HCT116 (cell line): ENCODE measurements around the gene POLD2. TPM values are rescaled to one million over a fixed set of nuclear protein-coding genes. Genes with fewer than 3 reads are reported as not detected.

Source experiments
- ATAC-seq: fragments of 200-7000 bp; cut with Tn5 transposase; 2 replicates; pipeline ENCODE4 v1.9.1; 2020; ENCODE audit warnings: mild to moderate bottlenecking, moderate library complexity
- BruUV-seq: library from RNA; stranded (reverse); fragments of 400-500 nt; replicated peaks from 2 replicates; lab custom pipeline; 2021; lab: Mats Ljungman, UMichigan
- CTCF ChIA-PET: fragments of 300-600 bp; sonication (Branson Sonifier 250); formaldehyde crosslinking; loops from one replicate; lab custom pipeline; 2021; ENCODE audit warnings: antibody characterized with exemption; lab: Charles Lee
- POLR2A ChIA-PET: fragments of 300-600, 350-600 bp; sonication (Branson Sonifier 250); formaldehyde crosslinking; loops from one replicate; lab custom pipeline; 2021; ENCODE audit warnings: antibody characterized with exemption; lab: Charles Lee
- RAD21 ChIA-PET, 2 experiments: fragments of 300-600 bp; sonication (Branson Sonifier 250); formaldehyde crosslinking; loops; one replicate each; lab custom pipeline; 2023; ENCODE audit warnings: low total read pairs in 2 of 2; ENCODE audit not compliant: uncharacterized antibody in 2 of 2, unreplicated experiment in 2 of 2, low non-redundant PET in 1 of 2; lab: Charles Lee
- DNase-seq: peaks from one replicate; pipeline ENCODE4 v3.0.0-alpha.2; 2010; ENCODE audit warnings: low read depth, low spot score
- H2AFZ ChIP-seq: fragments of 200-600 bp; shearing (Covaris generic), sonication (generic); 2 replicates; pipeline ENCODE4 v1.6.1; 2017; ENCODE audit warnings: low read depth, mixed run types, mixed read lengths, antibody characterized with exemption, low read length; ENCODE audit not compliant: poor library complexity, severe bottlenecking
- H3K27ac ChIP-seq: 2 replicates; pipeline ENCODE4 v1.5.1; 2012; ENCODE audit warnings: low read depth, low read length
- H3K27me3 ChIP-seq: fragments of 200-600 bp; sonication (generic); 2 replicates; pipeline ENCODE4 v1.6.1; 2016; ENCODE audit warnings: mixed run types, low read length, mixed read lengths; ENCODE audit not compliant: insufficient read depth
- H3K36me3 ChIP-seq, 2 experiments: fragments of 200-500 bp in 1 of 2; fragments of 200-600 bp in 1 of 2; sonication (Bioruptor generic) in 1 of 2; sonication (generic) in 1 of 2; 2 replicates each; pipeline versions ENCODE4 v1.5.1 to v1.6.1; 2014 to 2016; ENCODE audit warnings: low read length in 2 of 2, inconsistent platforms in 1 of 2, mixed read lengths in 1 of 2, mixed run types in 1 of 2; ENCODE audit not compliant: insufficient read depth in 2 of 2, control insufficient read depth in 1 of 2
- H3K4me1 ChIP-seq, 2 experiments: fragments of 200-600 bp in 1 of 2; sonication (generic) in 1 of 2; 2 replicates each; pipeline versions ENCODE4 v1.5.1 to v1.6.1; 2012 to 2017; ENCODE audit warnings: low read length in 2 of 2, inconsistent platforms in 1 of 2, mild to moderate bottlenecking in 1 of 2, mixed read lengths in 1 of 2, mixed run types in 1 of 2, moderate library complexity in 1 of 2; ENCODE audit not compliant: insufficient read depth in 2 of 2, control insufficient read depth in 1 of 2
- H3K4me2 ChIP-seq: fragments of 200-600 bp; sonication (generic); 2 replicates; pipeline ENCODE4 v1.6.1; 2017; ENCODE audit warnings: mixed run types, low read length, mixed read lengths
- H3K4me3 ChIP-seq, 2 experiments: fragments of 200-600 bp in 1 of 2; sonication (generic) in 1 of 2; replicated peaks in 1 of 2; 2 replicates each; pipeline ENCODE4 v1.5.1; 2011 to 2016; ENCODE audit warnings: low read length in 2 of 2, control low read depth in 1 of 2, low read depth in 1 of 2, mild to moderate bottlenecking in 1 of 2, mixed read lengths in 1 of 2, mixed run types in 1 of 2
- H3K79me2 ChIP-seq: fragments of 200-600 bp; sonication (generic); 2 replicates; pipeline ENCODE4 v1.6.1; 2017; ENCODE audit warnings: mild to moderate bottlenecking, mixed run types, low read length, moderate library complexity, mixed read lengths; ENCODE audit not compliant: insufficient read depth
- H3K9ac ChIP-seq: fragments of 200-600 bp; sonication (generic); 2 replicates; pipeline ENCODE4 v1.6.1; 2016; ENCODE audit warnings: low read length, mixed read lengths
- H3K9me2 ChIP-seq: fragments of 200-600 bp; sonication (generic), shearing (Covaris generic); 2 replicates; pipeline ENCODE4 v1.6.1; 2017; ENCODE audit warnings: mixed run types, mild to moderate bottlenecking, moderate library complexity; ENCODE audit not compliant: insufficient read depth
- H3K9me3 ChIP-seq, 2 experiments: fragments of 200-500 bp in 1 of 2; fragments of 200-600 bp in 1 of 2; sonication (Bioruptor generic) in 1 of 2; sonication (generic) in 1 of 2; 2 replicates each; pipeline ENCODE4 v1.6.1; 2014 to 2017; ENCODE audit warnings: low read length in 2 of 2, mixed read lengths in 2 of 2, inconsistent platforms in 1 of 2, low read depth in 1 of 2, mild to moderate bottlenecking in 1 of 2, mixed run types in 1 of 2, moderate library complexity in 1 of 2; ENCODE audit not compliant: control insufficient read depth in 1 of 2, insufficient read depth in 1 of 2
- H4K20me1 ChIP-seq: fragments of 200-600 bp; sonication (generic), shearing (Covaris generic); 2 replicates; pipeline ENCODE4 v1.6.1; 2017; ENCODE audit warnings: mixed run types, mild to moderate bottlenecking, moderate library complexity; ENCODE audit not compliant: insufficient read depth
- CBX3 ChIP-seq: IDR thresholded peaks from 2 replicates; pipeline ENCODE4 v1.6.1; 2012; ENCODE audit warnings: low read depth
- CEBPB ChIP-seq: IDR thresholded peaks from 2 replicates; pipeline ENCODE4 v1.6.1; 2012; ENCODE audit warnings: low read depth
- EGR1 ChIP-seq: IDR thresholded peaks from 2 replicates; pipeline ENCODE4 v1.6.1; 2012; ENCODE audit warnings: low read depth
- ELF1 ChIP-seq: IDR thresholded peaks from 2 replicates; pipeline ENCODE4 v1.6.1; 2012; ENCODE audit warnings: low read depth, borderline replicate concordance
- EZH2 ChIP-seq: fragments of 200-600 bp; sonication (generic); IDR thresholded peaks from 2 replicates; pipeline ENCODE4 v1.6.1; 2017; ENCODE audit warnings: antibody characterized with exemption, mixed run types
- EZH2phosphoT487 ChIP-seq: fragments of 200-600 bp; IDR thresholded peaks from 2 replicates; pipeline ENCODE4 v1.6.1; 2018; ENCODE audit warnings: antibody characterized with exemption, borderline replicate concordance
- FOSL1 ChIP-seq: IDR thresholded peaks from 2 replicates; pipeline ENCODE4 v1.6.1; 2012; ENCODE audit warnings: low read depth
- POLR2A ChIP-seq: IDR thresholded peaks from 2 replicates; pipeline ENCODE4 v1.7.0; 2011; ENCODE audit warnings: borderline replicate concordance; ENCODE audit not compliant: insufficient read depth, insufficient read length; ENCODE audit errors: extremely low read depth
- POLR2AphosphoS5 ChIP-seq: IDR thresholded peaks from 2 replicates; pipeline ENCODE4 v1.6.1; 2011; ENCODE audit warnings: mild to moderate bottlenecking, low read depth, low read length, moderate library complexity
- SIN3A ChIP-seq: IDR thresholded peaks from 2 replicates; pipeline ENCODE4 v1.6.1; 2012; ENCODE audit warnings: low read depth
- SP1 ChIP-seq: IDR thresholded peaks from 2 replicates; pipeline ENCODE4 v1.6.1; 2012; ENCODE audit warnings: low read depth
- SRF ChIP-seq: IDR thresholded peaks from 2 replicates; pipeline ENCODE4 v1.6.1; 2012; ENCODE audit warnings: low read depth
- YY1 ChIP-seq: IDR thresholded peaks from 2 replicates; pipeline ENCODE4 v1.6.1; 2011; ENCODE audit warnings: low read length, low read depth, moderate library complexity, mild to moderate bottlenecking; ENCODE audit not compliant: insufficient replicate concordance; ENCODE audit errors: extremely low read depth
- ZFX ChIP-seq: fragments of 450-650 bp; IDR thresholded peaks from 2 replicates; pipeline ENCODE4 v1.6.1; 2017
- intact Hi-C: fragments of 100-400 bp; cut with micrococcal nuclease; formaldehyde crosslinking; loops from 2 replicates; pipeline ENCODE4 v1.10.0; 2022
- total RNA-seq: library from RNA; stranded (reverse); gene quantifications from one replicate; pipeline ENCODE4 v1.2.1, GENCODE V29; 2021; ENCODE audit not compliant: unreplicated experiment
- TF ChIP-seq, protein P1 (sequence below): IDR thresholded peaks from 2 replicates; pipeline ENCODE4 v1.6.1; 2012; ENCODE audit warnings: low read depth
- TF ChIP-seq, protein P2 (sequence below): IDR thresholded peaks from 2 replicates; pipeline ENCODE4 v1.6.1; 2011; ENCODE audit warnings: mild to moderate bottlenecking, low read length, moderate library complexity; ENCODE audit not compliant: insufficient replicate concordance; ENCODE audit errors: extremely low read depth
- TF ChIP-seq, protein P3 (sequence below): IDR thresholded peaks from 2 replicates; pipeline ENCODE4 v1.6.1; 2012
- TF ChIP-seq, protein P4 (sequence below), 3 experiments: fragments of 200-600 bp in 1 of 3; sonication (generic) in 1 of 3; IDR thresholded peaks in 2 of 3; conservative IDR thresholded peaks in 1 of 3; 2 replicates each; pipeline ENCODE4 v1.5.1; 2012 to 2017; ENCODE audit warnings: low read depth in 2 of 3, low read length in 2 of 3, antibody characterized with exemption in 1 of 3, borderline replicate concordance in 1 of 3, control low read depth in 1 of 3, mild to moderate bottlenecking in 1 of 3, mixed read lengths in 1 of 3, mixed run types in 1 of 3, moderate library complexity in 1 of 3; ENCODE audit not compliant: insufficient read depth in 1 of 3

The POLD2 gene
- total RNA-seq, 1 experiment from 2014 or later = 237 TPM

DNA sequence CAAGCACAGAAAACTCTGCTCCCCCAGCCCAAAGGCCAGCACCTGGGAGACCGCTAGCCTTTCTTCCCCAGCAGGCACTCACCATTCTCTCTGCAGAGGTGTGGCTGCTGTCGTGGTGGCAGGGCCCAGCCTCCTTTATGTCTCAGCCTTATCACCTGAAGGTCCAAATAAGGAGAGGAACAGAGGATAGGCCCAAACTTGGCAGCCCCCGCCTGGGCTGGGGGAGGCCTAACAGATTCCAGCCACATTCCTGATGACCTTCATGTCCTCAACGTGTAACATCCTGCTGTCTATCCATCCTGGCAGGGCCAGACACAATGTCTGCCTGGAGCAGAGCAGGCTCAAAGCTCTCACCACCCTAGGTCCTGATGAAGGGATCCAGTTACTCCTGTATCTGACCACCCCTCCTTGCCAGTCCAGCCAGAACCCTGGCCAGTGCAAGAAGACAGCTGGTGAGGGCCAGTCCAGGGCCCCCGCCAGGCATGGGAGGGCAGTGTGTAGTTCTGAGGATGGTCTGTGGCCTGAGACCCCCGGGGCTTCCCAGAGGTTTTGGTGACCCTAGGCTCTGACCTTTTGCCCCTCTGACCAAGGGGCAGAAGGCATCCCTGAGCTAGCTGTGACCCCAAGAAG is 18.0 kb upstream of the POLD2 start, which contains the start of gene MYL7:
TSS of gene MYL7 (minus strand) at position 112 of the 630 bp plus-strand sequence. CDS start at position 85, 27 bp downstream.
- CTCF ChIA-PET = interaction anchor here (0.7 kb wide), 1 partner anchor 55 kb away, joined by 3 read pairs; no protein-coding TSS in a partner anchor
- intact Hi-C loops = no loop called here

More for the DNA sequence above, 18.0 kb upstream of the POLD2 start, which contains the start of gene MYL7:
- Histone ChIP-seq H3K4me1 (no peaks in the 10 kb centered on the region), H3K4me3 (no peak within 1 kb of the TSS), H3K9me3 (no peaks in the 10 kb centered on the region), H3K36me3 (no peaks in the 10 kb centered on the region), H3K4me2 (no peak within 1 kb of the TSS), H3K27me3 (no peaks in the 10 kb centered on the region), H4K20me1 (no peaks in the 10 kb centered on the region), H3K27ac (no peak within 1 kb of the TSS), H3K9ac (no peak within 1 kb of the TSS), H2AFZ (no peak within 1 kb of the TSS), H3K9me2 (no peaks in the 10 kb centered on the region), H3K79me2 (no peaks in the 10 kb centered on the region)
- ChIA-PET POLR2A (no interaction called here), RAD21 (no interaction called here)
- ATAC-seq (no peak), DNase-seq (no peak)
- TF ChIP-seq, protein P1, sequence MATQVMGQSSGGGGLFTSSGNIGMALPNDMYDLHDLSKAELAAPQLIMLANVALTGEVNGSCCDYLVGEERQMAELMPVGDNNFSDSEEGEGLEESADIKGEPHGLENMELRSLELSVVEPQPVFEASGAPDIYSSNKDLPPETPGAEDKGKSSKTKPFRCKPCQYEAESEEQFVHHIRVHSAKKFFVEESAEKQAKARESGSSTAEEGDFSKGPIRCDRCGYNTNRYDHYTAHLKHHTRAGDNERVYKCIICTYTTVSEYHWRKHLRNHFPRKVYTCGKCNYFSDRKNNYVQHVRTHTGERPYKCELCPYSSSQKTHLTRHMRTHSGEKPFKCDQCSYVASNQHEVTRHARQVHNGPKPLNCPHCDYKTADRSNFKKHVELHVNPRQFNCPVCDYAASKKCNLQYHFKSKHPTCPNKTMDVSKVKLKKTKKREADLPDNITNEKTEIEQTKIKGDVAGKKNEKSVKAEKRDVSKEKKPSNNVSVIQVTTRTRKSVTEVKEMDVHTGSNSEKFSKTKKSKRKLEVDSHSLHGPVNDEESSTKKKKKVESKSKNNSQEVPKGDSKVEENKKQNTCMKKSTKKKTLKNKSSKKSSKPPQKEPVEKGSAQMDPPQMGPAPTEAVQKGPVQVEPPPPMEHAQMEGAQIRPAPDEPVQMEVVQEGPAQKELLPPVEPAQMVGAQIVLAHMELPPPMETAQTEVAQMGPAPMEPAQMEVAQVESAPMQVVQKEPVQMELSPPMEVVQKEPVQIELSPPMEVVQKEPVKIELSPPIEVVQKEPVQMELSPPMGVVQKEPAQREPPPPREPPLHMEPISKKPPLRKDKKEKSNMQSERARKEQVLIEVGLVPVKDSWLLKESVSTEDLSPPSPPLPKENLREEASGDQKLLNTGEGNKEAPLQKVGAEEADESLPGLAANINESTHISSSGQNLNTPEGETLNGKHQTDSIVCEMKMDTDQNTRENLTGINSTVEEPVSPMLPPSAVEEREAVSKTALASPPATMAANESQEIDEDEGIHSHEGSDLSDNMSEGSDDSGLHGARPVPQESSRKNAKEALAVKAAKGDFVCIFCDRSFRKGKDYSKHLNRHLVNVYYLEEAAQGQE = no peak
- TF ChIP-seq, protein P2, sequence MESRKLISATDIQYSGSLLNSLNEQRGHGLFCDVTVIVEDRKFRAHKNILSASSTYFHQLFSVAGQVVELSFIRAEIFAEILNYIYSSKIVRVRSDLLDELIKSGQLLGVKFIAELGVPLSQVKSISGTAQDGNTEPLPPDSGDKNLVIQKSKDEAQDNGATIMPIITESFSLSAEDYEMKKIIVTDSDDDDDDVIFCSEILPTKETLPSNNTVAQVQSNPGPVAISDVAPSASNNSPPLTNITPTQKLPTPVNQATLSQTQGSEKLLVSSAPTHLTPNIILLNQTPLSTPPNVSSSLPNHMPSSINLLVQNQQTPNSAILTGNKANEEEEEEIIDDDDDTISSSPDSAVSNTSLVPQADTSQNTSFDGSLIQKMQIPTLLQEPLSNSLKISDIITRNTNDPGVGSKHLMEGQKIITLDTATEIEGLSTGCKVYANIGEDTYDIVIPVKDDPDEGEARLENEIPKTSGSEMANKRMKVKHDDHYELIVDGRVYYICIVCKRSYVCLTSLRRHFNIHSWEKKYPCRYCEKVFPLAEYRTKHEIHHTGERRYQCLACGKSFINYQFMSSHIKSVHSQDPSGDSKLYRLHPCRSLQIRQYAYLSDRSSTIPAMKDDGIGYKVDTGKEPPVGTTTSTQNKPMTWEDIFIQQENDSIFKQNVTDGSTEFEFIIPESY = no peak
- TF ChIP-seq, protein P3, sequence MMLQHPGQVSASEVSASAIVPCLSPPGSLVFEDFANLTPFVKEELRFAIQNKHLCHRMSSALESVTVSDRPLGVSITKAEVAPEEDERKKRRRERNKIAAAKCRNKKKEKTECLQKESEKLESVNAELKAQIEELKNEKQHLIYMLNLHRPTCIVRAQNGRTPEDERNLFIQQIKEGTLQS = no peak
- TF ChIP-seq YY1 (no peak), SRF (no peak), EGR1 (no peak), FOSL1 (no peak), SP1 (no peak), EZH2phosphoT487 (no peak), ZFX (no peak), SIN3A (no peak), POLR2AphosphoS5 (no peak), EZH2 (no peak), CBX3 (no peak), ELF1 (no peak), POLR2A (no peak), CEBPB (no peak)
- TF ChIP-seq, protein P4, sequence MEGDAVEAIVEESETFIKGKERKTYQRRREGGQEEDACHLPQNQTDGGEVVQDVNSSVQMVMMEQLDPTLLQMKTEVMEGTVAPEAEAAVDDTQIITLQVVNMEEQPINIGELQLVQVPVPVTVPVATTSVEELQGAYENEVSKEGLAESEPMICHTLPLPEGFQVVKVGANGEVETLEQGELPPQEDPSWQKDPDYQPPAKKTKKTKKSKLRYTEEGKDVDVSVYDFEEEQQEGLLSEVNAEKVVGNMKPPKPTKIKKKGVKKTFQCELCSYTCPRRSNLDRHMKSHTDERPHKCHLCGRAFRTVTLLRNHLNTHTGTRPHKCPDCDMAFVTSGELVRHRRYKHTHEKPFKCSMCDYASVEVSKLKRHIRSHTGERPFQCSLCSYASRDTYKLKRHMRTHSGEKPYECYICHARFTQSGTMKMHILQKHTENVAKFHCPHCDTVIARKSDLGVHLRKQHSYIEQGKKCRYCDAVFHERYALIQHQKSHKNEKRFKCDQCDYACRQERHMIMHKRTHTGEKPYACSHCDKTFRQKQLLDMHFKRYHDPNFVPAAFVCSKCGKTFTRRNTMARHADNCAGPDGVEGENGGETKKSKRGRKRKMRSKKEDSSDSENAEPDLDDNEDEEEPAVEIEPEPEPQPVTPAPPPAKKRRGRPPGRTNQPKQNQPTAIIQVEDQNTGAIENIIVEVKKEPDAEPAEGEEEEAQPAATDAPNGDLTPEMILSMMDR (IDR thresholded peaks at IDR 0.05 in 2 of 3, conservative IDR thresholded peaks at IDR 0.05 in 1 of 3; ENCODE audit: borderline replicate concordance in 1 of 3, insufficient read depth in 1 of 3, low read depth in 2 of 3, low read length in 2 of 3) = no peak
- no TSS peak for BruUV-seq
